COLO829 (cell line): Measurements from ENCODE around the gene SLFN13.
A peak's percentile ranks its signal among the peaks of the same experiment; 100 is the strongest.
"Not testable (repeated sequence)": the region's sequence is repeated elsewhere in the genome, so short reads cannot be mapped to it uniquely, and the experiment has no call there.

ENCODE experiments used
- DNase-seq: peaks from one replicate; pipeline ENCODE4 v3.0.0; 2012; ENCODE audit warnings: low spot score

SLFN13 gene

DNA sequence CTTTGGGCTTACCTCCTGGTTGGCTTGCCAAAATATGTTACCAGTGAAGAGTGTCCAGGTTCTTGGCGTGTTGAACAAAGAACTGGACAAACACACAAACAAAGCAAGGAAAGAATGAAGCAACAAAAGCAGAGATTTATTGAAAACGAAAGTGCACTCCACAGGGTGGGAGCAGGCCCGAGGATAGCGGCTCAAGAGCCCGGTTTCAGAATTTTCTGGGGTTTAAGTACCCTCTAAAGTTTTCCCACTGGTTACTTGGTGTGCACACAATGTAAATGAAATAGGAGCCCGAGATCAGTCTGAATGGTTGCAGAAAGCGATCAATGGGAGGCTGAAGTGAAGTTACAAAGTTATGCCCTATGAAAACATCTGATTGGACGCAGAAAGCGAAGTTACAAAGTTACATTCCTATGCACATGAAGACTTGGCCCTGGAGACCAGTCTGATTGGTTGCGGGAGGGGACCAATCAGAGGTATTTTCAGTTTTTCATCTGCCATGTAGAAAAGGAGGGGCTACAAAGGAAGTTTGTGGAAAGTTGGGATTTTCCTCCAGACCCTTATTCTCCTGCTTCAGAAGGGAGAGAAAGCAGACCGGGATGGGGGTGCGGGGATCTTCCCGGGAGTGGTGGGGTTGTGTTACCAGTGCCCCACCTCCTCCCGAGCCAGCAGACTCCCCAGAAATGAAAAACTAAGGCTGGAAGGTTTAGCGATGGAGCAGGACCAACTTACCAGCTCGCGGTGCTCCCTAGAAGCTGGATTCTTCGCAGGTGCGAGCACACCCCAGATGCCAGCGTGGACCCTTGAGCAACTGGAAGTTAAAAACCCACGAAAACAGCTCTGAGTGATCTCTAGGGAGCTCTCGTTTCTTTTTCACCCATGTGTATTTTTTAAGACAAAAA, 16.1 kb downstream of the SLFN13 start, which contains the start of gene SLFN12:
Gene SLFN12, minus strand, starts transcription at position 325 of the 899 bp plus-strand sequence. CDS start 9,472 bp downstream, outside the sequence.
- DNase-seq: peak; percentile 74

DNA sequence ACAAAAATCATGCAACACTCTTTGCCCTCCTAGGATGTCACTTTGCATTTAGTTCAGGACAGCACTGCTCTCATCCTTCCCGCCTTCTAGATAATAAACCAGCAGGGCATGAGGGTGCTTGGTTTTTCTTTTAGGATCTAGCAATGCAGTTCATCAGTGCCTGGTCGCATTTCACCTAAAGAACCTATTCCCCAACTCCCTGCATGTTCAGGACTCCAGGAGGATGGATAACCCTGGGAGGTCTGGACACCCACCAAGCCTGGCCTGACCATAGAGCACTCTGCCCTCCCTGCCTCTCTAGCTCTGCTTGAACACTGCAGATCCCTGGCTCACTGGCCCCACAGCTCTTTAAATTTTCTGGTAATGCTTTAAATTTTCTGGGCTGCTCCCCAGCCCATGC, 18.9 kb downstream of the SLFN13 start:
- no peak for DNase-seq

DNA sequence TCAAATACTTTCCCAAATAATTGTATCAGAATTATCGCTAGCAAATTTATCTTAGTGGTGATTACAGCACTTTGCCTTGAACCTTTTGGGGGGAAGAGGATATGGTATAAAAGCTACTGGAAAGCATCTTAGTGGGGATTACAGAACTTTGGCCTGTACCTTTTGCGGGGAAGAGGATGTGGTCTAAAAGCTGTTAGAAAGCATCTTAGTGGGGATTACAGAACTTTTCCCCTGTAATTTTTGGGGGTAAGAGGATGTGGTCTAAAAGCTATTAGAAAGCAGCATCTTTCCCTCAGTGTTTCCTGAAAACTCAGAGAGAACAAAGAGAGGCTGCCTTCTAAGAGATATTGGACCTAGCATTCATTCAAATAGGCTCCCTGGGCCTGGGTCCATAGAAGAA, 20.3 kb downstream of the SLFN13 start:
- DNase-seq: no peak

DNA sequence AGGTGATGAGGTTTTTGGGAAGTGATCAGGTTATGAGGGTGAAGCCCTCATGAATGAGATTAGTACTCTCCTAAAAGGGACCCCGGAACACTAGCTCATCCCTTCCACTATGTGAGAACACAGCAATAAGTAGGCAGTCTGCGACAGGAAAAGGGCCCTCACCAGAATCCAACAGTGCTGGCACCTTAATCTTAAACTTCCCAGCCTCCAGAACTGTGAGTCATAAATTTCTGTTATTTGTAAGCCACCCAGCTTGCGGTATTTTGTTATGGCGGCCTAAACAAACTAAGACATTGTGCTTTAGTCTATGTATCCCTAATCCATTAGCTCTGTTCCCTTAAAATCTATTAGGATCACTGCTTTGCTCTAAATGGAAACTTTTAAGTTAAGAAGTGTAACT, 24.8 kb downstream of the SLFN13 start:
- no peak for DNase-seq

DNA sequence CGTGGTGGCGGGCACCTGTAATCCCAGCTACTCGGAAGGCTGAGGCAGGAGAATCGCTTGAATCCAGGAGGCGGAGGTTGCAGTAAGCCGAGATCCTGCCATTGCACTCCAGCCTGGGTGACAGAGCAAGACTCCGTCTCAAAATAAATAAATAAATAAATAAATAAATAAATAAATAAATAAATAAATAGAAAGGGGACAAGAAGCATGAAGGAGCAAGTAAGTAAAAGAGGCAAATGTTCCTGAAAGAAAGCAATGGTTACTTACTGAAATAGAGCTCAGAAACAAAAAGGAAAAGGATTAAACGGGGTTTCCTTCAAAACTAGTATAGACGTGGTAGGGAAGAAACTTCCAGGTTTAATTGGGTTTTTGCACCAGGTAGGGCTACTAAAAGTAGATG, 27.5 kb downstream of the SLFN13 start:
- not testable (repeated sequence) for DNase-seq

DNA sequence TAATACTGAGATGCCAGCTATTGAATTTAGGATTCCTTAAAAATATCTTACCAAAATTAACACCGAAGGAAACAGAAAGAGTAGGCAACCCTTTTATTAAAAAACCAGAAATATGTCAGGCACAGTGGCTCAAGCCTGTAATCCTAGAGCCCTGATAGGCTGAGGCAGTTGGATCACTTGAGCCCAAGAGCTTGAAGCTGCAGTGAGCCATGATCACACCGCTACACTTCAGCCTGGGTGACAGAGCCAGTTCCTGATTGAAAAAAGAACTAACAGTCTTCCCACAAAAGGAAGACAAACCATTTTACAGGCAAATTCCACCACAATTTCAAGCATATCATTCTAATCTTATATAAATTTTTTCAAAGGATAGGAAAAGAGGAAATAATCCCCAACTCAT, 31.9 kb downstream of the SLFN13 start:
- DNase-seq: no peak

DNA sequence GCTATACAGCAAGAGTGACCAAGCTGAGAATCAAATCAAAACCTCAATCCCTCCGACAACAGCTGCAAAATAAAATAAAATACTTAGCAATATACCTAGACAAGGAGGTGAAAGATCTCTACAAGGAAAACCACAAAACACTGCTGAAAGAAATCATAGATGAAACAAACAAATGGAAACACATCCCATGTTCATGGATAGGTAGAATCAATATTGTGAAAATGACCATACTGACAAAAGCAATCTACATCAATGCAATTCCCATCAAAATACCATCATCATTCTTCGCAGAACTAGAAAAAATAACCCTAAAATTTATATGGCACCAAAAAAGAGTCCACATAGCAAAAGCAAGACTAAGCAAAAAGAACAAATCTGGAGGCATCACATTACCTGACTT, 33.9 kb downstream of the SLFN13 start:
- not testable (repeated sequence) for DNase-seq

DNA sequence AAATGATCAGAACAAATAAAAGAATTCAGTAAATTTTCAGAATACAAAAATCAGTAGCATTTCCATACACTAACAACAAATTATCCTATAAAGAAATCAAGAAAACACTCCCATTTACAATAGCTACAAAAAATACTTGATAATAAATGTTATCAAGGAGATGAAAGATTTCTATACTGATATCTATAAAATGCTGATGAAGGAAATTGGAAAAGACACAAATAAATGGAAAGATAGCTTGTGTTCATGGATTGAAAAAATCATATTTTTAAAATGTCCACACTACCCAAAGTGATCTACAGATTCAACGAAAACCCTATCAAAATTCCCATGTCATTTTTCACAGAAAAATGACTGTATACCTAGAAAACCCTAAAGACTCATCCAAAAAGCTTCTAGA, 34.3 kb downstream of the SLFN13 start:
- no peak for DNase-seq

DNA sequence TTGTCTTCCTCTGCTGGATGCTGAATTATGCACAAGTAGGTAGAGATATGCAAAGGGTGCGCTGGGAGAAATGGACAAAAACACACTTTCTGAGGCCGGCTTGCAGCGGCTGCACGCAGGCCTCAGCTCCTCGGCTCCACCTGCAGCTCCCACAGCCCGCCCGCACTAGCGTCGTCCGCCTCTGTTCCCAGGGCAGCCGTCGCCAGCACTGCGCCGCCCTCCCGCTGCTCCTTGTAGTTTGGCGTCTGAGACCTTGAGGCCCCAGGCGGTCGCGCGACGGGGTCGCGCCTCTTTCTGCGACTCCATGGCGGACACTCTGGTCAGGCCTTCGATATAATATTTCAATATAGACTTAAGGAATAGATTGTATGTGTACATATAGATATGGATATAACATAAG, 41.0 kb downstream of the SLFN13 start:
- no peak for DNase-seq

DNA sequence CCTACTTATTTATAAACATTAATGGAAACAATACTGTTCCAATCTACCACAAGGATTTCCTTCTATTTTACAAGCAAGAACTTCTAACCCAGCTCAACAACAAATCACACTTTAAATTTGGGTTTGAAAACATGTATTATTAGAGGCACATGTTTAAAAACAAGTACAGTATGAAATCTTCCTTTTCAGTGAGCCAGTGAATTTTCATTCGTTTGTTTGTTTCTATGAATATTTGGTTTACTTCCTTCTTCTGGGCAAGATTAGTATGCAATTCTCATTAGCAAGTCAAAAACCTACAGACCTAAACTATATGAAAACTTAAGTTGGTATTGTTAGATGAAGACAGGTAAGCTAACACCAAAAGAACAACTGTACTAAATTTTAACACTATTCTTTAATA, 42.0 kb downstream of the SLFN13 start:
- DNase-seq: no peak

DNA sequence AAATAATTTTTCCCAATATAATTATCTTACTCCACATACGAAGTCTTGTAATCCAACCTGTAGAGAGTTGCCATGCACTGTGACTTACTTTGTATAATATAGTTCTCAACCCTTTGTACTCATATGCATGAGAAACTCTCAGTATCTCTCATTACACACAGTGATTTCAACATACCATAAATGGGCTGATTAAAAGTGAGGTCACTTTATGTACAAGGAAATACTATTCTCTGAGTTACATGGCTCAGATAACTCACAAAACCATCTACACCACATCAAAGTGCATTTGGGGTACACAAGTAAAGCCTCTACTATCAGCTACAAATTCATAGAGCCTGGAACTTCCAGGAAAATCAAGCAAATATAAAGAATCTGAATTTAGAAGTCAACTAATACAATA, 44.2 kb downstream of the SLFN13 start:
- DNase-seq: no peak

DNA sequence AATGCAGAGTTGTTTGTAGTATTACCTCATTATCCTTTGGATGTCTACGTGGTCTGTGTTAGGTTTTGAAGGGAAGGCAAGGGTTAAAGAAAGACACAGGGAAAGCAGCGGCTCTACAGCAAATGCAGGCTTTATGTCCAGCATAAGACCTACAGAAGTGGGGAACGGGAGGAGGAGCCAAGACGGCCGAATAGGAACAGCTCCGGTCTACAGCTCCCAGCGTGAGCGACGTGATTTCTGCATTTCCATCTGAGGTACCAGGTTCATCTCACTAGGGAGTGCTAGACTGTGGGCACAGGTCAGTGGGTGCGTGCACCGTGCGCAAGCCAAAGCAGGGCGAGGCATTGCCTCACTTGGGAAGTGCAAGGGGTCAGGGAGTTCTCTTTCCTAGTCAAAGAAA, 54.8 kb downstream of the SLFN13 start:
- not testable (repeated sequence) for DNase-seq

DNA sequence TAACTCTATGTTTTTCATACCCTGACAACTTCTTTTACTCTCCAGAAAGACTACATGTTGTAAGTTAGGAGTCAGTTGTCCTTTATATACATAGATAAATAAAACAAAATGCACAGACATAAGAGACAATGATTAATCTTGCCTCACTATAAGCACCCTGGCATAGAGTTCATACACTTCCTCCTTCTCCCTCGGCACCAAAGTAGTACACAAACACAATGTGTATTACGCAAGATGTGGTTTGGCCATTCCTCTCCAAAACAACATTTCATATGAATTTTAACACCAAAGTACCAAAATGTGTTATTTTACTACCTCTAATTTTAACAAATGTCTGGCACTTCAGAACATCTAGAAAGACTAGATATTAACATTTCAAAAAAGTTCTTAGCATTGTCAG, 57.9 kb downstream of the SLFN13 start:
- DNase-seq: no peak

DNA sequence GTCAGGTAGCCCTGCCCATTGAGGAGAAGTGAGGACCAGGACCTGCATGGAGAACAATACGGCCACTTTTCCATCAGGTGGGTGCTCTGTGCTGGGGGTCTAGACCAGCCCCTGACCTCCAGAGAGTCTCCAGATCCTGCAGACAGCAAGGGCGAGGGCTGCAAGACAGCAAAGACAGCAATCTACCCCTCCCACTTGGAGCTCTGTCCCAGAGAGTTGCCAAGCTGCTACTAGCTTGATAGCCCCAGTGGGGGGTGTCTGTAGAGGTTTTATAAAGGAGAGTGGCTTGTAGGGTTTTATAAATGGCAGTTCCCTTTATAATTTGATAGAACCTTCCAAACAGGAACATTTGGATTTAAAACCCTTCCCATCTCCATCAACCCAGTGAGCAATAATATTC, 58.4 kb downstream of the SLFN13 start:
- no peak for DNase-seq

DNA sequence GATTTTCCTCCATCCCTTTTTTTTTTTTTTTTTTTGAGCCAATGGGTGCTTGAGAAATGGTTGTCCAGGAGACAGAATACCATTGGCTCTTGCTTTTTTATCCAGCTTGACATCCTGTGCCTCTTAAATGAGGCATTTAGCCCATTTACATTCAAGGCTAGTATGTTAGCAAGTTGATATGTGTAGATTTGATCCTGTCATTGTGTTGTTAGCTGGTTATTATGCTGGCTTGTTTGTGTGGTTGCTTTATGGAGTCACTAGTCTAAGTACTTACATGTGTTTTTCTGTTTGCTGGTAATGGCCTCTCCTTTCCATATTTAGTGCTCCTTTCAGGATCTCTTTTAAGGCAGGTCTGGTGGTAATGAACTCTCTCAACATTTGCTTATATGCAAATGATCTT, 61.1 kb downstream of the SLFN13 start:
- no peak for DNase-seq
